Suppressor macrophage treated with lipopolysaccharide for 1 hour (primary cell): ENCODE results near the gene ANKFY1.
"Not testable (repeated sequence)": the region's sequence is repeated elsewhere in the genome, so short reads cannot be mapped to it uniquely, and the experiment has no call there.

Source experiments
- DNase-seq, 3 donors: peaks; one replicate each; pipeline ENCODE4 v3.0.0-alpha.2; 2020 to 2022

The ANKFY1 gene

GRCh38 chr17:4152471-4152870, 111.3 kb downstream of the ANKFY1 start:
- DNase-seq = peak; percentile 42 to 71 (median 42)

- no peak for DNase-seq
These were observed 113.7 kb downstream of the ANKFY1 start for GRCh38 chr17:4150096-4150495.

DNA sequence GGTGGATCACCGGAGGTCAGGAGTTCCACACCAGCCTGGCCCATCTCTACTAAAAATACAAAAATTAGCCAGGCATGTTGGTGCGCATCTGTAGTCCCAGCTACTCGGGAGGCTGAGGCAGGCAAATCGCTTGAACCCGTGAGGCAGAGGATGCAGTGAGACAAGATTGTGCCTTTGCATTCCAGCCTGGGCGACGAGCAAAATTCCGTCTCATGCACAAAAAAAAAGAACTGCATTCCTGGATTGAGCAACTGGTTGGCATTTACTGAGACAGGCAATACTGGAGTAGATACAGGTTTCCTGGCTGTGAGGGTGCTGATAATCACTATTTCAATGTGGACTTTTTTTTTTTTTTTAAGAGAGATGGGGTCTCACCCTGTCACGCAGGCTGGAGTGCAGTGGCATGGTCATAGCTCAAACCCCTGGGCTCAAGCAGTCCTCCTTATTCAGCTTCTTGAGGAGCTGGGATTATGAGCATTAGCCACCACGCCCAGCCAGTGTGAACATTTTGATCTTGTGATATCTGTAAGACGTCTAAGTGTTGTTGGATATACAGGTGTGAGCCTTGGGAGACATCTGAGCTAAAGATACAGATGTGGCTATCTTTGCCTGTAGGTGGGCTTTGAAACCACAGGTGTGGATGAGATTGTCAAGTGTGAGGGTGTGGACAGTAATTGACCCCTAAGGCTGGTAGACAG, 115.0 kb downstream of the ANKFY1 start:
- DNase-seq = no peak

GRCh38 chr17:4147751-4148310, 115.9 kb downstream of the ANKFY1 start:
- DNase-seq = no peak

- no peak for DNase-seq
These were observed 117.1 kb downstream of the ANKFY1 start for GRCh38 chr17:4146641-4147040.

GRCh38 chr17:4144422-4144747, 119.4 kb downstream of the ANKFY1 start:
- DNase-seq = no peak

DNA sequence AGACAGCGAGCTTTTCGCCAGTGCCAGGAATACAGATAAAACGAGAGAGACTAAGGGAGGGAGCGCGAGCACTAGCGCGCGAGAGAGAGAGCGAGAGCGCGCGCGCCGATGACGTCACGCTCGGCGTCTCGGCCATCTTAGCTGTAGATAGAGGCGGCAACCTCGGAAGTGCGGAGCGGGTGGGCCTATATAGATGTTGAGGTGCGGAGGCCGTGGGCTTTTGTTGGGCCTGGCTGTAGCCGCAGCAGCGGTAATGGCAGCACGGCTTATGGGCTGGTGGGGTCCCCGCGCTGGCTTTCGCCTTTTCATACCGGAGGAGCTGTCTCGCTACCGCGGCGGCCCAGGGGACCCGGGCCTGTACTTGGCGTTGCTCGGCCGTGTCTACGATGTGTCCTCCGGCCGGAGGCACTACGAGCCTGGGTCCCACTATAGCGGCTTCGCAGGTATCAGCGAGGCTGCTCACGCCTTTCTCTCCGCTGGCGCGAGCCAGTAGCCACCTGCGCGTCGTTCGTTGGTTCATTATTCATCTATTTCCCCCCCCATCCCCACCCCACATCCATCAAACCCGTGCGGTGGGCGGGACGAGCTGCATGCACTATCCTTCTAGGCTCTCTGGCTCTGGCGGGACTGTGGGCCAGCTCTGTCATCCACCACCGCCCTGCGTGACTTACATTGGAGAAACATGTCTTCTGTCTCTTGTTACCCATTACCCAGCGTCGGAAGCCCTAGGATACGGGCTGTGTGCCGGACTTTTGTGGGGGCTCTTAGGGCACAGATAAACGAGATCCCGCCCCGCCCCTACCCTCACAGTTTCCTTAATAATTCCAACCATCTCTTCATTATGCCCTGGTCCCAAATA, 120.0 kb downstream of the ANKFY1 start:
- peak; percentile 94 to 96 (median 95) for DNase-seq

DNA sequence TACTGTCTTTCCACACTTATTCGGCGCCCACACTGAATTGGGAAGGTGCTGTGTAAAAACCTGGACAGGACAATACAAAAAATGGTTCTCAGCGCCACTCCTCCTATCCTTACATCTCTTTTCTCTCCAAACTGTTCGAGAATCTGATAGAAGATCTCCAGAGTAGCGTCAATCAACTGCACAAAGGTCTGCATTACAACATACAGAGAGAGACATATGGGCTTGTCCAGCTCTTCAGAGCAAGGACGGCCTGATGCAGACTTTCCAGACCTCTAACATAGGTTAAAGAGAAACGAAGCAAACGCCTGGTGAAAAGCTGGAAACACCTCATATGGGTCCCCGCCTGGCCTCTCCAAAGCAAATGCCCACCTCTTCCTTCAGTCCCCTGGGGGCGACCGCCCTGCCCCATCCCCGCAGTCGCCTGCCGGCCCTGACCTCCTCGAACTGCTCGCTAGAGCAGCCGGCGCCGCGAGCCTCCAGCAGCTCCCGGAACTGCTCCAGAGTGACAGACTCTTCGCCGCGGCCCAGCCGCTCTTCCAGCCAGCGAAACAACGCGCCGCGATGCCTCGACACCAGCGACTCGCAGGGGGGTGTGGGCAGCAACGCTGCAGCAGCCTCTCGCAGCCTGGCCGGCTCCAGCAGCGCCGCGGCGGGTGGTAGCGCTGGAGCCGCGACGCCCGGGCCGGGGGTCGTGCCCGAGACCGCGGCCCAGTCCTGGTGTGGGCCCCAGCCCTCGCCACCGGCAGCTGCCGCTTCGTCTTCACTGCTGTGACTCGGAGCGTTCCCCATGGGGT, 121.5 kb downstream of the ANKFY1 start:
- peak; percentile 46 to 64 (median 50) for DNase-seq

DNA sequence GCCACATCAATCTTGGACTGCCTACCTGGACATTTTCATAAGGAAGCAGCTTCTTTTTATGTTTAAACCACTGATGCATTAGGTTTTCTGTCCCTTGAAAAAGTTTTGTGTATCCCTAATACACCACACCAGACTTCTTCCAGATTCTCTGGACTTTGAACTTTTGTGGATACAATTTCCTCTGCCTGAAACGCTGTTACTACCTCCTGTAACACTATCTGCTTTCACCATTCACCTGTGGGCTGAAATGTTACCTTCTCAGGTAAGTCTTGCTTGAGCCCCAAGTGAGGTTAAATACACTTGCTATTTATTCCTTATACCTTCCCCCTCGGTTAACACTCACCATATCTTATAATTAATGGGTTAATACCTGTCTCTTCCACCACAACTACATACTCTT, 123.7 kb downstream of the ANKFY1 start:
- DNase-seq = no peak

- DNase-seq = not testable (repeated sequence)
These were observed 124.8 kb downstream of the ANKFY1 start for GRCh38 chr17:4138906-4139526.

DNA sequence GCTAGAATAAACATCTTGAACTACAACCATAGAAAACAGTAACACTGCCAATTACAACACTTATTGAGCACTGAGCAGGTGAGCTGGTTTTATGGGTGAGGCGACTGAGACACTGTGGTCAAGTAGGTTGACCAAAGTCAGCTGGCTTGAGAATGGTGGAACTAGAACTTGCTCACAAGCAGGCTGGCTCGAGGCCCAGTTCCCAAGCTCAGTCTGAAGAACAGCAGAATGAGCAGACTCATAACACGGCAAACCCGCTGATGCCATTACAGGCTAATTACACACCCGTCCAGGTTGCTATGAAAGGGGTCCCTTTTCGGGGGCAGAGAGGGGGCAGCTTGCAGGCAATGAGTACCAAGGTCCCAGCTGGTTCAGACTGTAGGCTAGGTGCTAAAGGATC, 127.4 kb downstream of the ANKFY1 start:
- DNase-seq = no peak

DNA sequence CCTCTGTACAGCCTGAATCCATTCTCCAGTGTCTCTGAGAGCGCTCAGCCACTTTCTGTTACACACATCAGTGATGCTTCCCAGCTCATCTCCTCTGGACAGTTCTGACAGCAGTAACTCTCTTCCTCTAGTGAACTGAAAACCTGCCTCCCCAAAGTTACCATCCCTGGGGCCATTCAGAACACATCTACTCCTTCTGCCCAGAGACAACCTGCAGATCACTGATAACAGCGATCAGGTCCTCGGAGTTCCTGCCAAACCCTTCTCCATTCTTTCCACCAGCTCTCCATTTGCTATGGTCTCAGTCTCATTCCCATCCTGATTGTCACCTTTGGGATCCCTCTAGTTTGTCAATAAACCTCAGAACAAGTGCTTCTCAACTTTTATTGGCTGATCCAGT, 128.3 kb downstream of the ANKFY1 start:
- no peak for DNase-seq

GRCh38 chr17:4134721-4135120, 129.1 kb downstream of the ANKFY1 start:
- DNase-seq = no peak

- DNase-seq = peak; percentile 89 to 97 (median 97)
These were observed 133.1 kb downstream of the ANKFY1 start for GRCh38 chr17:4130715-4131114.

DNA sequence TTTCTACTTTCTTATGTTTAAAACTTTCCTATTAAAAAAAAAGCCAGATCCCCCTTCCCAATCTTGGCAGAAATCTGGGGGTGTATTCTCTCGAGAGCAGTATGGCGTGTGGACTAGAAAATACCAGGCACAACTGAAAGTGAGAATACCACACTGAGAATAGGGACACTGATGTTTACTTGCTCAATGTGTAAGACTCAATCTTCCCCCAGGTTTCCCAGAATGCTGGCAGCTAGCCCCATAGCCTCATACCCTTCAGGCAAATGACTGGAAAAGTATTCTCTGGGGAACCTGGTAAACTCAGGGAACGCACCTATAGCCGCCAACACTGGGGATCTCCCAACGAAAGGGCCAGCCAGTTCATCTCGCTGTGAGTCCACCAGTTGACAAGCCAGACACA, 136.2 kb downstream of the ANKFY1 start:
- peak in 2 of 3 donors; percentile 9 to 25 for DNase-seq

DNA sequence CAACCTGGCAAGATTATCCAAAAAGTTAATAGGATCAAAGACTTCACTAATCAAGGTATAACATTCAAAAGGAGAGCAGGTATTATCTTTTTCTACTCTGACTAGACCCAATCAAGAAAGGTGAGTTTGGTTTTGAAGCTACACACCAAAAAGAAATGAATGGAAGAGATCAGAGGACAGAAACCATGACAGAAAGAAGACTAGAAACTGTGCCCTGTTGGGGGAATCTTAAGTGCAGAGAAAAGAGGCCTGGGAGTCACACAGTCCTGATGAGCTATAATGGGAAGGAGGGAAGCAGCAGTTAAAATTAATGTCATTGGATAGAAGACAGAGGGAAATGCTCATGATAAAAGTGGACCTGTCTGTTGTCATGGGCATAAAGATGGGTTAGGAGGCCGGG, 138.2 kb downstream of the ANKFY1 start:
- DNase-seq = no peak

DNA sequence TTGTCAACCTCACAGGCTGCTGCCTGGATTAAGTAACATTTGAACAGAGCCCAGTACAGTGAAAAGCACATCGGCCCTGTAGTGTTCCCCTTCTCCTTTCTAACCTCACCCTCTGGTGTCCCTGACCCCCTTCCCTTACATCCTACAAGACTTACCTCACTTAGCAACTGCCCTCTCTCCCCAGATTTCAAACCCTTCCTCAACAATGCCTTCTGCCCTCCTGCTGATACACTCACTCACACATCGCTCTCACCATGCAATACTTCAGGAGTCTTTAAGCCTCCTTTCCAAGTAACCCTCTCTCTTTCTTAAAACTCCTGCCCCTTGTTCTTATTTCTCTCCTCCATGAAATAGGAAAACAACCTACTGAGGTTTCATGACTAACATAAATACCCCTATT, 138.8 kb downstream of the ANKFY1 start:
- DNase-seq = no peak

GRCh38 chr17:4120332-4120731, 143.4 kb downstream of the ANKFY1 start:
- DNase-seq = no peak

GRCh38 chr17:4119299-4119698, 144.5 kb downstream of the ANKFY1 start:
- no peak for DNase-seq

DNA sequence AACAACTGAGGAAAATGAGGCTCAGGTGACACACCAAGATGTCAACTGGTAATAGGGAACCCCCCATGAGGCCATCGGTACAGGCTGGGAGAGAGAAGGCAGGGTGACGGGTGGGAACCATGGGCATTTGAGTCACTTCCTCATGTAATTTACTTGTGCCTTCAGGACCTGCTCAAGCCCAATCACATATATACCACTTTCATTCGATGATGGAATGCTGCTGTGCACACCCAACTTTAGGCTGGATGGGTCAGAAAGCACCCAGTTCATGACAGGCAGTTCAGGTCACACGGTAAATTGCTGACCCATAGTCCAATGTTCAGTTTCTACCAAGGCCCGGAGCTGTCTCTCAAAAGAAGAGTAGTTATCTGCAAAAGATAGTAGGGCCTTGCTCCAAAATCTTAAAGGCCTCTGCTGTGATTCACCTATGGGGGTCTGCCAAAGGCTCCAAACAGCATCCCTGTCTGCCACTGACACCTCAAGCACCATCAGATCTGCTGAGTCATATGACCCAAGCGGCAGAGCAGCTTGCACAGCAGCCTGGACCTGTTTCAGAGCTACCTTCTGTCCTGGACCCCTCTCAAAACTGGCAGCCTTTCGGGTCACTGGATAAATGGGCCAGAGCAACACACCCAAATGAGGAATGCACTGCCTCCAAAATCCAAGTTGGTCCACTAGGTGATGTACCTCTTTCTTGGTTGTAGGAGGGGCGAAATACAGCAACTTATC, 145.6 kb downstream of the ANKFY1 start:
- peak; percentile 67 to 75 (median 72) for DNase-seq

DNA sequence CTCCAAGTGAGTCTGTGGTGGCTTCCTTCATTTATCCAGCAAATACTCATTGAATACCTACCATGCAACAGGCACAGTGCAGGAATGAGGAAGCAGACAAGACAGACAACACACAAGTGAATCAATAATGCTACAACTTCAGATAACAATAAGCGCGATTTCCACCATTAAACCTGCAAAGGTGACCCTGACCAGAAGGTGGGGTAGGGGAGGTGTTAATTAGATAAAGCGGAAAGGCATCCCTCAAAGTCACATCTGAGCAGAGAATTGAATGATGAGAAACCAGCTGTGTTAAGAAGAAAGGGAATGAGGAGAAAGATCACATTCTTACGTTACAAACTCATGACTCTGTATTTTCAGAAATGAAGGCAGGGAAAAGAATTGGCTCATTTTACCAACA, 147.3 kb downstream of the ANKFY1 start:
- no peak for DNase-seq
